ENCODE data around the gene MOXD1.
A peak's percentile ranks its signal among the peaks of the same experiment; 100 is the strongest.
"Not testable (repeated sequence)": the region's sequence is repeated elsewhere in the genome, so short reads cannot be mapped to it uniquely, and the experiment has no call there.

MOXD1 gene

GRCh38 chr6:132275066-132275970 lies 126.0 kb downstream of the MOXD1 start:
- no peak for DNase-seq

GRCh38 chr6:132272776-132273175 lies 128.5 kb downstream of the MOXD1 start:
- no peak for DNase-seq

GRCh38 chr6:132270726-132271402 lies 130.4 kb downstream of the MOXD1 start:
- peak; percentile 34 for DNase-seq

GRCh38 chr6:132268666-132269065 lies 132.6 kb downstream of the MOXD1 start:
- DNase-seq = not testable (repeated sequence)

- no peak for DNase-seq
Measured at GRCh38 chr6:132268209-132268608, 133.1 kb downstream of the MOXD1 start.

GRCh38 chr6:132265451-132266097 lies 135.7 kb downstream of the MOXD1 start:
- no peak for DNase-seq

- no peak for DNase-seq
Measured at GRCh38 chr6:132264021-132264500, 137.2 kb downstream of the MOXD1 start.

GRCh38 chr6:132261354-132261753 lies 139.9 kb downstream of the MOXD1 start:
- DNase-seq = no peak

GRCh38 chr6:132259070-132259469 lies 142.2 kb downstream of the MOXD1 start:
- DNase-seq = no peak

GRCh38 chr6:132257561-132257960 lies 143.7 kb downstream of the MOXD1 start:
- DNase-seq = no peak

GRCh38 chr6:132256457-132256856 lies 144.8 kb downstream of the MOXD1 start:
- no peak for DNase-seq

GRCh38 chr6:132253906-132254305 lies 147.4 kb downstream of the MOXD1 start:
- no peak for DNase-seq

- no peak for DNase-seq
Measured at GRCh38 chr6:132253211-132253610, 148.1 kb downstream of the MOXD1 start.

- no peak for DNase-seq
Measured at GRCh38 chr6:132252113-132252512, 149.2 kb downstream of the MOXD1 start.

GRCh38 chr6:132251711-132252110 lies 149.6 kb downstream of the MOXD1 start:
- DNase-seq = no peak

GRCh38 chr6:132247381-132248159 lies 153.7 kb downstream of the MOXD1 start:
- DNase-seq = no peak

GRCh38 chr6:132246632-132247270 lies 154.5 kb downstream of the MOXD1 start:
- no peak for DNase-seq

- no peak for DNase-seq
Measured at GRCh38 chr6:132246120-132246617, 155.1 kb downstream of the MOXD1 start.

All from NCI-H1105 (cell line).